ENCODE measurements around the gene GRK6.

GRK6 gene

DNA sequence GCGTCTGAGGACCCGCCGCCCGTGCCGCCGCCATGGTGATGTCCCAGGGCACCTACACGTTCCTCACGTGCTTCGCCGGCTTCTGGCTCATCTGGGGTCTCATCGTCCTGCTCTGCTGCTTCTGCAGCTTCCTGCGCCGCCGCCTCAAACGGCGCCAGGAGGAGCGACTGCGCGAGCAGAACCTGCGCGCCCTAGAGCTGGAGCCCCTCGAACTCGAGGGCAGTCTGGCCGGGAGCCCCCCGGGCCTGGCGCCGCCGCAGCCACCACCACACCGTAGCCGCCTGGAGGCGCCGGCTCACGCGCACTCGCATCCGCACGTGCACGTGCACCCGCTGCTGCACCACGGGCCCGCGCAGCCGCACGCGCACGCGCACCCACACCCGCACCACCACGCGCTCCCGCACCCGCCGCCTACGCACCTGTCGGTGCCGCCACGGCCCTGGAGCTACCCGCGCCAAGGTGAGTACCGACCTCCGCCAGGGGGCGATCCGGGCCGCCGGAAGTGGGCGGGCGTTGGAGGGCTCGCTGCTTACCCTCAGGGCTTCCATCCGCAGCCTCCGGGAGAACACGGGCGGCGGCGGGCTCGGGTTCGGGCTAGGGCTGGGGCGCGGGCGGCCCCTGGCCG, 28.7 kb downstream of the GRK6 start:
- DNase-seq = no peak

DNA sequence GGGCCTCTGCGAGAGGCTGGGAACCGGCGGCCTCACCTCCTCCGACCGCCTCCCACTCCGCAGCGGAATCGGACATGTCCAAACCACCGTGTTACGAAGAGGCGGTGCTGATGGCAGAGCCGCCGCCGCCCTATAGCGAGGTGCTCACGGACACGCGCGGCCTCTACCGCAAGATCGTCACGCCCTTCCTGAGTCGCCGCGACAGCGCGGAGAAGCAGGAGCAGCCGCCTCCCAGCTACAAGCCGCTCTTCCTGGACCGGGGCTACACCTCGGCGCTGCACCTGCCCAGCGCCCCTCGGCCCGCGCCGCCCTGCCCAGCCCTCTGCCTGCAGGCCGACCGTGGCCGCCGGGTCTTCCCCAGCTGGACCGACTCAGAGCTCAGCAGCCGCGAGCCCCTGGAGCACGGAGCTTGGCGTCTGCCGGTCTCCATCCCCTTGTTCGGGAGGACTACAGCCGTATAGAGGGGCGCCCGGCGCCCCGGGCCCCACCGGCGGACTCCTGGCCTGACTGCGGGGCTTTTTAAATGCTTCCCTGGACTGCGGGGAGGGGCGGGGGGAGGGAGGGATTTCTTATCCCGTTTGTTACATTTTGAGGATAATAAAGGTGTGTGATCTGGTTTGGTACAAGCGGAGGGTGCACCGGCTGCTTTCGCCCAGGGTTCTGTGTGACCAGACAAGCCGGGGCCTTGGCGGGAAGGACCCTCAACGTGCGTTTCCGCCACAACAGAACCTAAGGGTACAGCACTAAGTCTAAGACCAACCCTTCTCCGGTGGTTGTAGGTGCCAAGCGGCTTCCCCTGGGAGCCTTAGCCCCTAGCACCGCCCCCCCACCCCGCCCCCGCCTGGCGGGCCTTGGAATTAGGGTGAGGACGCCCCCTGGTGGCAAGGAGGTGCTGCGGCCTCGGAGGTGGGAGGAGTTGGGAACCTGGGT, 29.4 kb downstream of the GRK6 start:
- peak; percentile 84 for DNase-seq

DNA sequence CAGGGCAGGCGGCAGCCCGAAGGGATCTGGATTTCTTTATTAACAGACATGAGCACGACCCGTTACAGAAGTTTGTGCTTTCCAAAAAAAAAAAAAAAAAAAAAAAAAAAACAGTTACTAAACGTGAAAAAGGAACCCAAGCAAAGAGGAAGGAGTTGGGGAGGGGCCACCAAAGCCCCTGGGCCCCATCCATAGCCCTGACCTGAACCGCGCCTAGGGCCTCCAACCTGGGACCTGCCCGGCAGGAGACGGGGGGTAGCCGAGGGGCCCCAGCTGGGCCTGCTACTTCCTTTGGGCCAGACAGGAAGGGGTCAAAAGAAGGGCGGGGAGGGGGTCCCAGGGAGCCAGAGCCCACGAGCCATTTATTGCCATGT, 30.1 kb downstream of the GRK6 start:
- no peak for DNase-seq

DNA sequence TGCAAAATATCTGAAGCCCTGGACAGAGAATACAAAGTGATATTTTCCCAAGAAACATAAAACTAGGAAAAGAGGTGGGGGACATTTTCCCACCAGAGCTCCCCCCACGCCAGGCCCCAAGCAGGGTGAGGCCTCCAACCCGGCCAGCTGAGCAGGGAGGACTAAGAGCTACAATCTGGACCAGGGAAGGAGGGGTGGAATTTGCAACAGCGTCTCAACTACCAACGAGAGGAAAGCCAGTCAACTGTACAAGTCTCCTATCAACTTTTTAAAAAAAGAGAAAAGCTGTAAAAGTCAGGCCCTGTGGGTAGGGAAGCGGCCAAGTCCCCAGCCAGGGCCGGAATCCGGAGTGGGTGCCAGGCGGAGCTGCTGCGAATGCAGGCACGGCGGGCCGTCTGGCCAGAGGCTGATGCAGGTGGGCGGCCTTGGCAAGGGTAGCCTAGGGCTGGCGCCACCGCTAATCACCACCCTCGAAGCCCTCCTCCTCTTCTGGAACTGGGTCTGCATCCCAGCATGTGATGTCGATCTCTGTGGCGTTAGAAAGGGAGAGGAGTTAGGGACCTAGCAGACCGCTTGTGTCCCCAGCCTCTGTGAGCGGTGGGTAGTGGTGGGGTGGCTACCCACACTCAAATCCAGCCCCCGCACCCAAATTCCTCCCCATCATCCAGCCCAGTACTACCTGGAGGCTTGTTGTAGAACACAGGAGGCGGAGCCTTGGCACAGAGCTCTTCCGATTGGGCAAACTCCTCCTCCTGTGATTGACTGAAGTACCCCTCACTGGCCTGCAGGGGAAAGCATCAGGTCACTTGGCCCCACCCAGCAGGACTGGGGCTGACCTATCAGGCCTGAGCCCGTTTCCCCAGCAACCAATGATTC, 30.7 kb downstream of the GRK6 start:
- DNase-seq = peak; percentile 61

DNA sequence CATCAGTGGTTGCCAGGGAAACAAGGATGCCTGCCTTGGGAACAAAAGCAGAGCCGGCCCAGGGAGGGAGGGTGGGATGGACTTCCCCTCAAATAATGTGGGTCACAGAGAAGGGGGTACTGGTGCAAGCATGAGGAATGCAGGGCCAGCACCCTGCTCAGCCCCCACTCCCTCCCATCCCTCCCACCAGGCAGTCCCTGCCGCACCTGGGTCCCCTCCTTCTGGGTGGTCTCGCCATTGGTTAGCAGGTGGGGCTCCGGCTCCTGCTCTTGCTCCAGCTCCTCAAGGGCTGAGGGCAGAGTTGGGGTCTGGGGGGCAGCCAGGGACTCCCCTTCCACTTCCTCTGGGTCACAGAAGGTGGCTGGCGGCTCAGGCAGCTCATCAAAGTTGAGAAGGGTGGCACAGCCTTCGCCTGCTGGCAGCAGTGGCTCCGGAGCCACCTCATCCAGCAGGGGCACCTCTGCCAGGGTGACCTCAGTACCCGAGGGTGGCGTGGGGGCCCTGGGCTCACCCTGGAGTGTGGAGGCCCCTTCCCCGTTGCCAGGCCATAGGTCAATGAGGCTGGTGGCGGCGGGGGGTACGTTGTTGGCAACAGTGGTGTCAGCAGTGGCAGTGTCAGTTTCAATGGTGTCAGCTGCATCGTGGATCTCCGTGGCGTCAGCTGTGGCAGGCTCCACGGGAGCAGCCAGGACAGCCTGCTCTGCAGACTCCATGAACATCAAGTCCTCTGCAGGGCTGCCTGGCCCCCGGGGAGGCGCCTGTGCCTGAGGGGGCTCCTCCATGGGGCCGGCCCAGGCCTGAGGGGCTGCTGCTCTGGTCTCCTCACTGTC, 31.6 kb downstream of the GRK6 start:
- no peak for DNase-seq

DNA sequence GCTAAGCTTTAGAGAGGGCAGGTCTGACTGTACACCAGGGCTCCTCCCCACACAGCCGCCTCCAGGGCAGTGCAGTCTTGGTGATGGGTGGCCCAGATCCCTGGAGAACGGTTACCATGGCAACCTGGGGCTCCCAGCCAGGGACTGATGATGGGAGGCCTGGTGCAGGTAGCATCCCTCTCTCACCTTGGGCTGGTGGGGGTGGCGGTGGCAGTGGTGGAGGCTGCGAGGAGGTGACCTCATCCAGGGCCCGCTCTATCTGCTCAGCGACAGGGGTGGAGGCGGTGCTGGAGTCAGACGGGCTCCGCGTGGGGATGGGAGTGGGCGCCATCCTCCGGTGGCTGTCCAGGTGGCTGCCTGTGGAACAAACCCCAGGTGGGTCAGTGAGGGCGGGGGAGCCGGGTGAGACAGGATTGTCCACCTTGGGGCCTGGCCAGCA, 32.5 kb downstream of the GRK6 start:
- no peak for DNase-seq

DNA sequence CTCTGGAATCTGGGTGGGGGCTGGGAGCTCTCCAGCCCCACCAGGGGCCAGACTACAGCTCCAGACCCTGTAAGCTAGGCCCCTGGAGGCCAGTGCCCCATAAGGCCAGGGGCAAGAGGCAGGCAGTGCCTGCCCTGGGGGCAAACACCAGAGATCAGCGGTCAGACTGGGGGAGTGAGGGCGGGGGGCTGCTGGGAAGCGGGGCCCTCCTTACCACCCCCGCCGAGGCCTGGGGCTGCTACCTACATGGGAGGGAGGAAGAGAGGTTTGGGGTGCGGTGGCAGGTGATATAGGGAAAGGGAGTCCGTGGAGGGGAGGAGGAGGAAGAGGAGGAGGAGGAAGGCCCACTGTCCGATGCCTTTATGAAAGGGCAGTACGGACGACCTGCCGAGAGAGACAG, 32.9 kb downstream of the GRK6 start:
- no peak for DNase-seq

DNA sequence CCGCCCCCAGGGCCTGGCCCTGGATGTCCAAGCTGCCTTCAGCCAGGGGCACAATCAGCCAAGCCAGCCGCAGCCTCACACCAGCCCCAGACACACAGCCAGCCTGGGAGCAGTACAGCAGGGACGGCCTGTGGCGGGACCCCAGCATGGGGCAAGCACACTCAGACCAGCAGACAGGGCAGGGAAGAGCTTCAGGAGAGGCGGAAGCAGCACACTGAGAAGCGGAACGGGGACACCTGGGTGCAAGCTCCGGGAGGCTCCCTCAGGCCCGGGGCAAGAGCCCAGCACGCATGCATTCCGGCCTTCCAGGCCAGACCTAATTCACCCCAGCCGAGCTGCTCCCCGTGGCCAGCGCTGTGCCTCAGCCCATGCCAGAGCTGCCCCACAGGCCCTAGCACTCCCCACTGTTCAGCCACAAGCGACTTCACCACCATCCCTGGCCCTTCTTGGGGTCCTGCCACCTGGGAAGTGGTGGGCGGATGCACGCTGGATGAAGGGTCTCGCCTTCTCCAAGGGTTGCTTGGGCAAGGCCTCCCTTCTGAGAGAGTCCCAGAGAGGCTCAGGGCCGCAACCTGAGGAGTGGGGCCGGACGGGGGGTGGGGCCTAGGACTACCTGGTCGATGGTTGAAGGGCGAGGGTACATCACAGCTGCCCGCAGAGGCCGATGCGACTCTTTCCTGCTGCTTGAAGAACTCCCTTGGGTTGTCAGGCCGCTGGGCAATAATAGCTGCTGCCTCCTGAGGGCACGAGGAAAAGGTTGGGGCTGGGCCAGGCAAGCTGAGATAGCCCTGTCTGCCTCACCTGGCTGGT, 33.5 kb downstream of the GRK6 start:
- DNase-seq = no peak

DNA sequence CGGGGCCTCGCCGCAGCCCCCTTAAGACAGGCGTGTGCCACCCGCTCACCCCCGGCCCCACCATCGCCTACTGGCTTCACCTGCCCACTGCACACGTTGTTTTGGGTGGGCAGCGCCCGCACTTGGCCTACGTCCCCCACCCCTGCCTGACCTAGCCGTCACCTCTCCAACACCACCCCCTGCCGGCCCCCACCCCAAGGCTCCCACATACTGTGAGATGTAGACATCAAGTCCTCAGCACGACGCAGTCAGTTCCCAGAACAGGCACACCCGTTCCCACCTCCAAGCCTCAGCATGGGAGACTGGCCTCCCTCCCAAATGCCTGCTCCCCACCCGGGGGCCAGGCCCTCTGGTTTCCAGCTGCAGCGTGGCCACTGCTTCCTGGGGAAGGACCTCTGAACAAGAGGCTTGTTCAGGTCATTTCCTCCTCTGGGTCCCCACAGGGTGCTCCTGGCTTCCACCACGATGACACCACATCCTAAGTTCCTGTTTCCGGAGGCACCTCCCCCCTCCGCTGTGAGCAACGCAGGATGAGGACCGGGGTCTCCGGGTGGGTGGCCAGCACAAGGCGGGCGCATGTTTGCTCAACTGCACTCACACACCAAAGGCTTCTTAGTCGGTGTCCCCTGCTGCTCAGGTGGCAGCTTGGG, 35.7 kb downstream of the GRK6 start:
- DNase-seq = no peak

DNA sequence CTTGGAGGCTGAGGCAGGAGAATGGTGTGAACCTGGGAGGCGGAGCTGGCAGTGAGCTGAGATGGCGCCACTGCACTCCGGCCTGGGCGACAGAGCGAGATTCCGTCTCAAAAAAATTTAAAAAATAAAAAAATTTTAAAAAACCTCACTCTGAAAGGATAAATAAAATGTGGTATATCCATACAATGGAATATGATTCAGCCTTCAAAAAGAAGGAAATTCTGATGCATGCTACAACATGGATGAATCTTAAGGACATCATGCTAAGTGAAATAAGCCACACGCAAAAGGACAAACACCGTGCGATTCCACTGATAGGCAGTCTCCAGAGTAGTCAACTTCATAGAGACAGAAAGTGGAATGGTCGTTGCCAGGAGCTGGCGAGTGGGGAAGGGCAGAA, 38.6 kb downstream of the GRK6 start:
- no peak for DNase-seq

DNA sequence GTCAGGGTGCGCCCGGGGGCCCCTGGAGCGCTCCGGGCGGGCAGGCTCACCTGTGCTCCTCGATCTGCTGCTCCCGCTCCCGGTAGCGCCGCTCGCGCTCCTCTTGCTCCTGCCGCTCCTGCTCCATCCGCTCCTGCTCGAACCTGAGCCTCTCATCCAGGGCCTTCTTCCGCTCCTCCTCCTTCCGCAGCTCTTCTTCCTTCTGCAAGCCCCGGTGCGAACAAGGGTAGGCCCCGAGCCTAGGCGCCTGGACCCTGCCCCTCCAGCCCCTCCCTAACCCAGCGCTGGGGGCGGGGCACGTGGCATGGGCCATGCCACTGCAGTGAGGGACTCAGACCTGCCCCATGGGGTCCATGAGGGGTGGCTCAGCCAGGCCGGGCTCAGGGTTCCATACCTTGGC, 40.4 kb downstream of the GRK6 start:
- no peak for DNase-seq

DNA sequence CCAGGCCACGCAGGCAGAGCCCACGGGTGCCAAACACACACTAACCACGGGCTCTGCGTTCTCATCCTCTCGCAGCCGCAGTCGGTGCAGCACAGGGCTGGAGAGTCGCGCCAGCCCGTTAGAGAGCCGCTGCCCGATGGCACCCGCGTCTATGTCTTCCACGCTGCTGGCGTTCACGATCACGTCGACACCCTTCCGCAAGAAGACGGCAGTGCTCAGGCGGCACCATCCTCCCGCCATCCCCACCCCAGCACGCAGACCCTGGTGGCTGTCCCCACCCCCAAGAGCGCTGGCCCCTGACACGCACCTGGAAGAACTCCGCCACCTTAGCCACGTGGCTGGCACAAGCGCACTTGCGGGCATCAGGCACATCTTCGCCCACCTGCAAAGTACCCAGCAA, 41.0 kb downstream of the GRK6 start:
- DNase-seq = no peak

DNA sequence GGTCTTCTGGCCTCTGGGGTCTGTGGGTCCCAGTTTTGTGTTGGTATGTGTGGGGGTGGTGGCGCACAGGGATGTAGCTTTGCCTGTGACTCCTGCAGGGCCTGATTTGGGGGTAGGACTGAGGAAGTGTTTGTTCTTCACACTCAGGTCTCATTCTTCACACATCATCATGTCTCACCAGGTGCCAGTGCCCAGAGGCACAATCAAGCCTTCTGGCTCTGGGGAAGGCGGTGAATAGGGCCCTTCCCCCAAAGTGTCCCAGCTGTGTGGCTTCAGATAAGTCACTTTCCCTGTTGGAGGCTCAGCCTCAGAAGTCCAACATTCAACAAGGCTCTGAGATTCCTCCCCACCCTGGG, 41.8 kb downstream of the GRK6 start:
- DNase-seq = no peak

DNA sequence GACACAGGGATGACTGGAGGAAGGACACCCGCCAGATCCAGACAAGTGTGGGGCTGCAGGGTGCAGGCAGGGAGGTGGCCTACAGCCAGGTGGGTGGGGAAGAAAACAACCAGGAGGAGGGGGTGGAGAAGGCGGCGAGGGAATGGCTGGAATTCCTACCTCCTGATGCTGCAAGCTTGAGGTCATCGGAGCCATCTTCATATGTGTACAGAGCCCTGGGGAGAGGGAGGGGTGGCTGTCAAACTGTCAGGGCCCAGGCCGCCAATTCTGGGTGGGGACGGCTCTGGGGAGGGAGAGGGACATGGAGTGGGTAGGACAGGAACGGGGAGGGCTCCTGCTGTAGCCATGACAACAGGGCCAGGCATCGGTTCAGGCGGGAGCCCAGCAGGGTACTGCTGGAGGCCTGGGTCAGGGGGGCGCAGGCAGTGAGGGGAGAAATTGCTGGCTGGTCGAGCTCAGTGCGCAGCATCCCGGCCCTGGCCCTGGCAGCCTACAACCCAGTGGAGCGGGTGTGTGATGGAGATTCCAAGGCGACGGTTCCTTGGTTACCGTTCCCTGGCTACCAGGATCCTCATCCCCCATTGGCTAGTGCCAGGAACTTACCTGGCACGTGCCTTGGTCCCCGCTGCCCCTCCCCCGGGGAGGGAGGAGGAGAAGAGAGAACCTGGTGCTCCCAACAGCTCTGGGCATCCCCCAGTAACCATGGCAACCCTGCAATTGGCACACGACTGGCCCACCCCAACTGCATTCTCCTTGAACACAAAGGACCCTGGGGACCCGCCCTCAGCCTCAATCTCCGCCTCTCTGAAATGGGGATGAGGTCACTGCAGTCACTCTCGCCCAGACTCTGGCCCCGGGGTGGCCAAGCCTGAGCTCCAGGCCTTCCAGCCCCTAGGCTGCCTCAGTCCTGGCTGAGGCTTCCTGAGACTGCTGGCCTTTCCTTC, 42.5 kb downstream of the GRK6 start:
- DNase-seq = no peak

DNA sequence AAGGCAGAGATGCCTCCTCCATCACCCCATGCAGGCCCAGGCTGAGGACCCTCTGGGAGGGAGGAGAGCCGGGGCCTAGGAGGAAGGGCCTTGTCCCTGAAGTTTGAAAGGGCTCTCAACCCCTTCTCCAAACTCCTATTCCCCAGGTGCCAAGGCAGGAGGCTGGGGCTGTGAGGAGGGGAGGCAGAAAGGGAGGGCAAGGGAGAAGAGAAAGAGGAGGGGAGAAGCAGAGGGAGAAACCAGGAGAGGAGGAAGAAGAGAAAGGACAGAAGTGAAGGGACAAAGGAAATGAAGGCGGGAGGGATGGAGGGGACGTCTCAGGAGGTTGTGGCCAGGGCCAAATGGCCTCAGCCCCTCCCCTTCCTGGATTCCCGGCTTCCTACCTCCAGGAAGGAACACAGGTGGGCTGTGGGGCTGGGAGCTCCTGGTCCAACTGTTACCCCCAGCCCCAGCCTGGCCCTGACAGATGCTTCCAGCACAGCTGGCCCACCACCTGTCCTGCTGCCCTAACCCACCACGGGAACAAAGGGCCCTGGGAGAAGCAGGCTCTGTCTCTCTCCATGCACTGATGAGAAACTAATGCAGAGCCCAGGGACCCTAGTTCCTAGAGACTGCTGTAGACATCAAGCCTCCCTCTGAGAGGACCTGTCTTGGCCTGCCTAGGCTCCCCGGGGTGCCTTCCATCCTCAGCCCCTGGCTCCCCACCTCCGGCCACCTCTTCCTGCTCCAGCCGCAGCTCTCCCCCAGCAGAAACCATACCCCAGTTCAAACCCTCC, 43.5 kb downstream of the GRK6 start:
- no peak for DNase-seq

DNA sequence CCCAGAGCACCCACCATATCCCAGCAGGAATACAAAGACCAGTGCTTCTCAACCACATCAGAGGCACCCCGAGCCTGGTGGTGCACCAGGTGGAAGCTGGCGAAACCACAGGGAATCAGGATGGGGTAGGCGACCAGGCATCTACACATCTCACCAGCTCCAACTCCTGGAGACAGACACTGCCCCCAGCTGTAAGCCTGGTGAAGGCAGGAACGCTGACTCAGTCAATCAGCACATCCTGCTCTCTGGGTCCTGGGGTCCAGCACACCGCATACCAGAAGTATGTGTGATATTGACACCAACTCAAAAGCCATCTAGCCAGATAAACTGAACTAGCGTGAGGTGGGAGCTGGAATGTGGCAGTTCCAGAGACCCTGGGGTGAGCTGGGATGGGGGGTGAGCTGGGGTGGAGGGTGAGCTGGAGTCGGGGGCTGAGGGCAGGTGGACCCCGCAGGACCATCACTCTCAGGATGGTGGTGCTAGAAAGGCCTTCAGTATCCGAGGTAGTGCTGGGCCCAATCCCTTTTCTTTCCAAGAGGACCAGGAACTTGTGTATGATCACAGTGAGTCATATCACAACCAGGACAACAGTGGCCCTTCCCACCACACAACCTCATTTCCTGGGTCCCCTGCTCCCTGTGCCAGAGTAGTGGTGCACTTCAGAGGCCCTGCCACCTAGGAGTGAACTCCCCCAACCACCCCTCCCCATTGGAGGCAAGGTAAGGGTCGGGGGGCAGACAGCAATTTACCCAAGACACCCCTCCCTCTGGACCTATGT, 44.5 kb downstream of the GRK6 start:
- DNase-seq = no peak

DNA sequence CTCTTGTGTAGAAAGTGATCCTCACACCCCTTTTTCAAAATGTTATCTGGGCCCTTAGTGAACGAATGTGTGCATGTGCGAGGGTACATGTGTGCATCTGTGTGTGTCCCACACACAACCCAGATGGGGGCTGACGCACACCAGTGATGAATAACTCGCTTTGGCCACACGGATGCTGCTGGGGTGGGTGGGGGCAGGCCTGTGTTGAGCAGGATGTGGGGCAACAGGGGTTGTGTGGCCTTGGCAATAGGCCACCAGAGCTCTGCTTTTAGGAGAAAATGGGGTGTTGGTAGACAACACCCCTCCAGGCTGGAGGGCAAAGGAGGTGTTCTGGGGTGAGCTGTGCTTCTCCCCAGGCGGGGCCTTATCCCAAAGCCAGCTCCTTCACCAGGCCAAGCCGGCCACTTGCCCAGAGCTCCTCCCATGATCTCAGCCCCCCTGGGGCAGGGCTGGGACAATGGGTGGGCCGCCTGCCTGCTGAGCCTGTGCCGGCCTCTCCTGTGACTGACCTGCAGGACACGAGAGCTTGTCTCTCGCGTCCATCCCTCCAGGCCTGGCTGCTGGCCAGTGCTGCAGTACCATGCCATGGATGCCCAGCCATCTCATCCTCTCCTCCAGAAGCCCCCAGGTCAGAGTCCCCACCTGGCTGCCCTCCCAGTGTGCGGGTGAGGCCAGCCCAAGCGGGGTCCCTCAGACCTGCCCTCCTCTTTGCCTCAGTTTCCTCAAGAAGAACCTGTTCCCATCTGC, 45.3 kb downstream of the GRK6 start:
- DNase-seq = no peak
